Measurements from ENCODE around the gene PICALM.

Gene PICALM

GRCh38 chr11:86079421-86079820 lies 10.5 kb upstream of the PICALM start:
- no peak for DNase-seq (ENCODE audit: low read depth in 2 of 2)

GRCh38 chr11:86073948-86074347 lies 5.1 kb upstream of the PICALM start:
- no peak for DNase-seq (ENCODE audit: low read depth in 2 of 2)

DNA sequence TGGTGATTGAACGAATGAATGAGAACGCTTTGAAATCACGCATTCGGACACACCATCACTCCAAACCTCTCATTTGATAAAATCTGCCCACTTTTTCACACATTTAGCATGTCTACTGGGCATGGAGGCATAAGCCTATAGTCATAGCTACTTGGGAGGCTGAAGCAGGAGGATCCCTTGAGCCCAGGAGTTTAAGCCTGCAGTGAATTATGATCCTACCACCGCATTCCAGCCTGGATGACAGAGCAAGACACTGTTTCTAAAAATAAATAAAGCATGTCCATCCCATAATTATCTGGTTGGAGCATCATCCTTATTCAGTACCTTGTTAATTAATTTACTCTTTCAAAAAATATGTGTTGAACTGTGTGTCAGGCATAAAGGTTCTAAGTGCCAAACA lies 3.3 kb upstream of the PICALM start:
- no peak for DNase-seq (ENCODE audit: low read depth in 2 of 2)

- no peak for DNase-seq (ENCODE audit: low read depth in 2 of 2)
Observed at GRCh38 chr11:86070142-86071056, 1.5 kb upstream of the PICALM start.

- no peak for DNase-seq (ENCODE audit: low read depth in 2 of 2)
Observed at GRCh38 chr11:86069408-86070101, 671 bp upstream of the PICALM start.

GRCh38 chr11:86068138-86068871 lies 579 bp downstream of the PICALM start:
- DNase-seq (ENCODE audit: low read depth in 2 of 2), result peak; percentile 21 to 27

- DNase-seq (ENCODE audit: low read depth in 2 of 2), result no peak
Observed at GRCh38 chr11:86067851-86068137, 1.1 kb downstream of the PICALM start.

DNA sequence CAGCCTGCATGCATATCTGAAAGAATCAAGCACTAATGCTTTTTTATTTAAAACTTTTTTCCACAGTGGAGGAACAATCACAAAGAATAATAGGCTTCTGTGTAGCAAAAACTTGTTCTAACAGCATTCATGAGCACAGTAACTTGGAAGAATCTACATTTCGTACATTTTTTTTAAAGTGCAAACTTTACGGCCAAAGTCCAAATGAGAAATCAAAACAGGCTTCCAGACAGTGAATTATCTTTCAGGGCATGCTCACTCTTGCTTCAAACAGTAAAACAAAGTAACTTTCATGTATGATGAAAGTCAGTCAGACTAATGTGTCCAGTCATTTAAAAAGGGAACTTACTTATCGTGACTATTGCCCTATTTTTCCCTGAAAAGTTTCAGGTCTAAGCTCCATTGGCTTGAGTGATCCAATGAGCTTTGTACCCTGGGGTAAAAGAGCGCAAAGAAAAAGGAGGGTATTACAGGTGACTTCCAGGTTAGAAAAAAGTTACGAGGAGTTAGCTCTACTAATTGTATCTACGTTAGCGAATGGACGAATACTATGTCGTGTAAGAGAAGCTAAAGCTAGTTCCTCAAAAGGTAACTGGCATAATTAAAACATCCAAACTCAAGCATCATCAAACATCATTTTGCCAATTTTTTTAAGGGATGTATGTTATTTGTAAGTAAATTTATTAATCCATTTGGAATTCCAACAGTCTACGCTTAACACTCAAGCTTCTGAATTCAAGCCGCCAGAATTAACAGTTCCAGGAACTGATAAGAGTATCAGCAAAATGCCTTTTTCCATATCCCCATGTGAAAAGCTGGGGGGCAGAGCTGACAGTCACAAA lies 1.7 kb downstream of the PICALM start:
- DNase-seq (ENCODE audit: low read depth in 2 of 2), result no peak

DNA sequence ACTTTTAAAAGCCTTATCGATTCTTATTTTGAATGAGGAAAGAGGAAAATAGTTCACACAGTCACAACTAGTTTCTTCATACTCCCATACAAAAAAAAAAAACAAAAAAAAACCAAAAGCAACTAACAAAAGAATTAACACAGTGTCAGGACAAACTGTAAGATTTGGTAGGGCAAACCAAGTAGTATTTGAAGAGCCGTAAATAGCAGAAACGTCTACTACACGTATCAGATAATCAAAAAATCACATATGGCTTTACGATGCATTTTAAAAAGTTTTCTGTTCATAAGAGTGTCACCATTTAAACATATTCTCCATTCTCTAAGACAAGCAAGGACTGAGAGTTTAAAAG lies 2.3 kb downstream of the PICALM start:
- no peak for DNase-seq (ENCODE audit: low read depth in 2 of 2)

- no peak for DNase-seq (ENCODE audit: low read depth in 2 of 2)
Observed at GRCh38 chr11:86066033-86066432, 2.9 kb downstream of the PICALM start.

GRCh38 chr11:86064220-86064803 lies 4.6 kb downstream of the PICALM start:
- no peak for DNase-seq (ENCODE audit: low read depth in 2 of 2)

DNA sequence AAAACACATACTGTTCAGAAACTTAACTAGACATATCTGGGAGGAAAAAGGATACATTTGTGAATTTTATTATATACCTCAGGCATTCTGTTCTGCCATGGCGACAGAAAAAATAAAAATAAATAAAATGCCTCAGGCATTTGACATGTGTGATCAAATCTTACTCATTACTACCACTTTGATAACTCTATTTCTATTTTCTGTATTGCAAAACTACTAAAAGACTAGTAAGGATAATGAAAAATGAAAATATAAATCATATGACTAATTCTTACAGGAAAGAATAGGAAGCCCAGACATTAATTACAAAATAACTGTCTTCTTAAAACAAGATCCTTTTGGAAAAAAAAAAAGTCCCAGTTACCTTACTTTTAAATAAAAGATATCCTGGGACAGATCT lies 5.3 kb downstream of the PICALM start:
- DNase-seq (ENCODE audit: low read depth in 2 of 2), result no peak

GRCh38 chr11:86062719-86063118 lies 6.2 kb downstream of the PICALM start:
- no peak for DNase-seq (ENCODE audit: low read depth in 2 of 2)

DNA sequence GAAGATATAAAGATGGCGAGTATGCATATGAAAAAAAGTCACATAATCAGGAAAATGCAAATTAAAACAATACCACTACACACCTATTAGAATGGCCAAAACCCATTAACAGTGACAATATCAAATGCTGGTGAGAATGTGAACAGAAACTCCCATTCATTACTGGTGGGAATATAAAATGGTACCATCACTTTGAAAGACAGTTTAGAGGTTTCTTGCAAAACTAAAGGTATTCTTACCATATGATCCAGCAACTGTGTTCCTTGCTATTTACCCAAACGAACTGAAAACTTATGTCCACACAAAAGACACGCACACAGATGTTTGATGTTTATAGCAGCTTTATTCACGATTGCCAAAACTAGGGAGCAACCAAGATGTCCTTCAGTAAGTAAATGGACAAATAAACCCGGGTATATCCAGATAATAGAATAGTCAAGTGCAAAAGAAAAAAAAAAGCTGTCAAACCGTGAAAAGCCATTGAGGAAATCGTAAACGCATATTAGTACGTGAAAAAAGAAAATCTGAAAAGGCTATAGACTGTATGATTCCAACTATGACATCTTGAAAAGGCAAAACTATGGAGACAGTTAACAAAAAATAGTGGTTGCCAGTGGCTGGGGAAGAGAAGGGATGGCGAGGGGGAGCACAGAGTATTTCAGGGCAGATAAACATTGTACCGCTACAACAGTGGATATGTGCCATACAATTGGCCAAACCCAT lies 7.2 kb downstream of the PICALM start:
- DNase-seq (ENCODE audit: low read depth in 2 of 2), result no peak

DNA sequence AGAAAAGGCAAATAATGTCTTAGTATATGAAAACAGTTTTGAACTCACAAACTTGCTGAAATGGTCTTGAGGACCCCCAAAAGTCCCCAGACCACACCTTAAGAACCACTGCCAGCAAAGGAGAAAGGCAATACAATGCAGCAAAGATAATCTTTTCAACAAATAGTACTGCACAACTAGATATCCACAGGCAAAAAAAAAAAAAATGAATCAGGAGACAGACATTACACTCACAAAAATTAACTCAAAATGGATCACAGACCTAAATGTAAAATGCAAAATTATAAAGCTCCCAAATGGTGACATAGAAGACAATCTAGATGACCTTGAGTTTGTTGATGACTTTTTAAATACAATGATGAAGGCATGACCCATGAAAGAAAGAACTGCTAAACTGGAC lies 8.3 kb downstream of the PICALM start:
- DNase-seq (ENCODE audit: low read depth in 2 of 2), result no peak

DNA sequence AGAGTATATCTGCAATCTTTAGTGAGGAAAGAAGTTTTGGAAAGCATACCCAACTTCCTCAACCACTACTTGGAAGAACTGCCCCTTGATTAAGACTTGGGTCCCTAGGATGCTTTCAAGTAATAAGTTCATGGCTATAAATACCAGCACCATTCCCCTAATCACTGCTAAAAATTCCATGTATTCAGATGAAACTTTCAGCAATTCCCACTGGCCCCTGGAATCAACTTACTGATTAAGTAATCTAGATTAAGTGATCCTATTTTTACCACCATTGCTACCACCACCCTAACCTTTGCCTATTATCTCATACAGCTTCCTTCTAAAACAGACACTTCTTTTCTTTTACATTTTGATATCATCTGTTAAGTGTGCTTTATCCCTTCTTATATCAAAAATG lies 10.5 kb downstream of the PICALM start:
- no peak for DNase-seq (ENCODE audit: low read depth in 2 of 2)

DNA sequence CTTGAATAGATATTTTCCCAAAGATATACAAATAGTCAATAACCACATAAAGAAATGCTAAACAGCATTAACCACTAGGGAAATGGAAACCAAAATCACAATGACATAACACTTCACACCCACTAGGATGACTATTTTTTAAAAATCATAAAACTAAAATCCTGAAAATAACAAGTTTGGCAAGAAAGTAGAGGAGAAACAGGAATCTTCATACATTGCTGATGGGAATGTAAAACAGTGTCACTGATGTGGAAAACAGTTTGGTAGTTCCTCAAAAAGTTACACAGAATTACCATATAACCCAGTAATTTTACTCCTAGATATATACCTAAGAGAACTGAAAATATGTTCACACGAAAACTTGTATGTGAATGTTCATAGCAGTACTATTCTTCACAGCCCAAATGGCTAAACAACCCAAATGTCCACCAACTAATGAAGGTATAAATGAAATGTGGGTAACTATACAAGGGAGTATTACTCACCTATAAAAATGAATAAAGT lies 12.5 kb downstream of the PICALM start:
- DNase-seq (ENCODE audit: low read depth in 2 of 2), result no peak

- no peak for DNase-seq (ENCODE audit: low read depth in 2 of 2)
Observed at GRCh38 chr11:86052693-86053641, 15.9 kb downstream of the PICALM start.

- DNase-seq (ENCODE audit: low read depth in 2 of 2), result no peak
Observed at GRCh38 chr11:86050196-86050709, 18.6 kb downstream of the PICALM start.

Measured in stimulated activated CD8-positive, alpha-beta memory T cell treated with anti-CD3 and anti-CD28 coated beads, Interleukin-15, amount 100 ng/mL, for 48 hours (primary cell).